Right atrium auricular region (tissue), 2 donors: ENCODE measurements around the gene CTDP1. TPM values are rescaled to one million over a fixed set of nuclear protein-coding genes. Genes with fewer than 3 reads are reported as not detected.

ENCODE experiments used
- DNase-seq: peaks from one replicate; pipeline ENCODE4 v3.0.0-alpha.2; 2019; ENCODE audit warnings: low spot score
- H3K27ac ChIP-seq, 2 donors: fragments of 200-600 bp; sonication (generic); 1 replicate in 1 of 2; 2 replicates in 1 of 2; pipeline ENCODE4 v1.5.1; 2016 to 2019
- H3K27me3 ChIP-seq, 2 donors: fragments of 200-600 bp; sonication (generic); one replicate each; pipeline versions ENCODE4 v1.5.1 to v1.6.0; 2017 to 2019
- H3K36me3 ChIP-seq: fragments of 200-600 bp; sonication (generic); one replicate; pipeline ENCODE4 v1.5.1; 2016
- H3K4me1 ChIP-seq, 2 donors: fragments of 200-600 bp; sonication (generic); one replicate each; pipeline versions ENCODE4 v1.5.1 to v1.6.0; 2017 to 2019
- H3K4me3 ChIP-seq, 2 donors: fragments of 200-600 bp; sonication (generic); 1 replicate in 1 of 2; 2 replicates in 1 of 2; pipeline ENCODE4 v1.5.1; 2017 to 2019; ENCODE audit warnings: mild to moderate bottlenecking in 1 of 2, moderate library complexity in 1 of 2
- H3K9me3 ChIP-seq, 2 donors: fragments of 200-600 bp; sonication (generic); one replicate each; pipeline ENCODE4 v1.5.1; 2019
- CTCF ChIP-seq, 2 donors: fragments of 200-600 bp; sonication (generic); IDR thresholded peaks; one replicate each; pipeline ENCODE4 v1.5.1; 2019; ENCODE audit warnings: antibody characterized with exemption in 2 of 2
- total RNA-seq, 2 donors: library from RNA; depleted of rRNA; stranded (reverse); fragments of >200 nt; gene quantifications; one replicate each; pipeline ENCODE4 v1.1.0, GENCODE V29; 2016

Gene CTDP1
- total RNA-seq, 2 donors from 2014 or later = 6.3 to 9.2 TPM

GRCh38 chr18:79760348-79760747 lies 80.7 kb downstream of the CTDP1 start:
- no peak overlapping the region for H3K27ac ChIP-seq
- H3K4me3 ChIP-seq = no peak overlapping the region
- TF ChIP-seq CTCF (IDR thresholded peaks at IDR 0.05) = no peak
- peaks cover 7% of the 10 kb centered on the region for H3K36me3 ChIP-seq
- no peaks in the 10 kb centered on the region for H3K27me3 ChIP-seq
- H3K9me3 ChIP-seq = peaks cover 2 to 36% of the 10 kb centered on the region in 2 donors
- no peaks in the 10 kb centered on the region for H3K4me1 ChIP-seq
- DNase-seq = no peak

GRCh38 chr18:79760881-79761280 lies 81.3 kb downstream of the CTDP1 start:
- no peak for DNase-seq
- Histone ChIP-seq H3K9me3 (peaks cover 2 to 36% of the 10 kb centered on the region in 2 donors), H3K4me1 (no peaks in the 10 kb centered on the region), H3K36me3 (peaks cover 3% of the 10 kb centered on the region), H3K4me3 (no peak overlapping the region), H3K27me3 (no peaks in the 10 kb centered on the region), H3K27ac (no peak overlapping the region)
- TF ChIP-seq CTCF (IDR thresholded peaks at IDR 0.05) = no peak

- peaks cover 2 to 44% of the 10 kb centered on the region in 2 donors for H3K9me3 ChIP-seq
- no peaks in the 10 kb centered on the region for H3K4me1 ChIP-seq
- H3K27ac ChIP-seq = no peak overlapping the region
- no peak for DNase-seq
- no peaks in the 10 kb centered on the region for H3K36me3 ChIP-seq
- no peak overlapping the region for H3K4me3 ChIP-seq
- no peak for TF ChIP-seq CTCF (IDR thresholded peaks at IDR 0.05)
- no peaks in the 10 kb centered on the region for H3K27me3 ChIP-seq
Observed at GRCh38 chr18:79763407-79763806, 83.8 kb downstream of the CTDP1 start.

GRCh38 chr18:79764131-79764530 lies 84.5 kb downstream of the CTDP1 start:
- DNase-seq = no peak
- Histone ChIP-seq H3K36me3 (no peaks in the 10 kb centered on the region), H3K9me3 (peaks cover 0 to 37% of the 10 kb centered on the region in 2 donors), H3K27me3 (no peaks in the 10 kb centered on the region), H3K4me3 (no peak overlapping the region), H3K27ac (no peak overlapping the region), H3K4me1 (no peaks in the 10 kb centered on the region)
- TF ChIP-seq CTCF (IDR thresholded peaks at IDR 0.05) = no peak

- DNase-seq = no peak
- no peak overlapping the region for H3K4me3 ChIP-seq
- peaks cover 0 to 27% of the 10 kb centered on the region in 2 donors for H3K9me3 ChIP-seq
- H3K27ac ChIP-seq = no peak overlapping the region
- H3K36me3 ChIP-seq = no peaks in the 10 kb centered on the region
- H3K4me1 ChIP-seq = no peaks in the 10 kb centered on the region
- no peak for TF ChIP-seq CTCF (IDR thresholded peaks at IDR 0.05)
- no peaks in the 10 kb centered on the region for H3K27me3 ChIP-seq
Observed at GRCh38 chr18:79765491-79766245, 86.1 kb downstream of the CTDP1 start.

- Histone ChIP-seq H3K36me3 (no peaks in the 10 kb centered on the region), H3K4me1 (no peaks in the 10 kb centered on the region), H3K9me3 (peaks cover 0 to 21% of the 10 kb centered on the region in 2 donors), H3K27me3 (no peaks in the 10 kb centered on the region), H3K27ac (no peak overlapping the region), H3K4me3 (no peak overlapping the region)
- TF ChIP-seq CTCF (IDR thresholded peaks at IDR 0.05) = no peak
- DNase-seq = no peak
Observed at GRCh38 chr18:79766308-79766707, 86.7 kb downstream of the CTDP1 start.
